Cardiac fibroblast (primary cell): ENCODE results near the gene HPCAL4.

Experiments used
- DNase-seq, 2 donors: peaks; one replicate each; pipeline versions ENCODE4 v3.0.0 to v3.0.0-alpha.2; 2010; ENCODE audit warnings: low read depth in 2 of 2
- H3K4me3 ChIP-seq, 2 donors: replicated peaks in 1 of 2; 1 replicate in 1 of 2; 2 replicates in 1 of 2; pipeline ENCODE4 v1.5.1; 2011; ENCODE audit warnings: low read depth in 2 of 2, low read length in 2 of 2, mild to moderate bottlenecking in 2 of 2, moderate library complexity in 1 of 2
- CTCF ChIP-seq: IDR thresholded peaks from one replicate; pipeline ENCODE4 v1.5.1; 2011; ENCODE audit warnings: low read depth, mild to moderate bottlenecking, low read length, inconsistent platforms

HPCAL4 gene

GRCh38 chr1:39704757-39705156 is 13.5 kb upstream of the HPCAL4 start:
- no peak overlapping the region for H3K4me3 ChIP-seq
- no peak for DNase-seq
- TF ChIP-seq CTCF = no peak

- peak overlapping the region; percentile 10 to 33 for H3K4me3 ChIP-seq
- TF ChIP-seq CTCF = no peak
- peak; percentile 52 to 93 for DNase-seq
These were observed 9.8 kb upstream of the HPCAL4 start for GRCh38 chr1:39701049-39701439.

GRCh38 chr1:39700348-39700747 is 9.1 kb upstream of the HPCAL4 start:
- no peak for TF ChIP-seq CTCF
- H3K4me3 ChIP-seq = no peak overlapping the region
- no peak for DNase-seq

- H3K4me3 ChIP-seq = no peak overlapping the region
- no peak for DNase-seq
- peak; percentile 12 for TF ChIP-seq CTCF
These were observed 8.2 kb upstream of the HPCAL4 start for GRCh38 chr1:39699419-39699818.

GRCh38 chr1:39698568-39698967 is 7.3 kb upstream of the HPCAL4 start:
- no peak overlapping the region for H3K4me3 ChIP-seq
- TF ChIP-seq CTCF = no peak
- no peak for DNase-seq

GRCh38 chr1:39696448-39696847 is 5.2 kb upstream of the HPCAL4 start:
- DNase-seq = no peak
- no peak overlapping the region for H3K4me3 ChIP-seq
- TF ChIP-seq CTCF = no peak

GRCh38 chr1:39695016-39695415 is 3.8 kb upstream of the HPCAL4 start:
- no peak for TF ChIP-seq CTCF
- no peak overlapping the region for H3K4me3 ChIP-seq
- DNase-seq = peak in 1 of 2 donors; percentile 14
